Endothelial cell of umbilical vein (primary cell): Measurements from ENCODE around the gene EZR. TPM values are rescaled to one million over a fixed set of nuclear protein-coding genes. Genes with fewer than 3 reads are reported as not detected.

Experiments used
- BruUV-seq: library from RNA; stranded (reverse); fragments of 400-500 nt; replicated peaks from 2 replicates; lab custom pipeline; 2021; lab: Mats Ljungman, UMichigan
- CTCF ChIA-PET: fragments of 300-600, 350-600 bp; sonication (Branson Sonifier 250); formaldehyde crosslinking; loops from one replicate; lab custom pipeline; 2021; ENCODE audit warnings: antibody characterized with exemption, inconsistent platforms; lab: Charles Lee
- POLR2A ChIA-PET: fragments of 300-600, 350-600 bp; sonication (Branson Sonifier 250); formaldehyde crosslinking; loops from one replicate; lab custom pipeline; 2021; ENCODE audit warnings: antibody characterized with exemption, inconsistent platforms; lab: Charles Lee
- DNase-seq: peaks from one replicate; pipeline ENCODE4 v3.0.0-alpha.2; 2011; ENCODE audit warnings: low read depth, low spot score
- FAIRE-seq: peaks from 2 replicates; lab custom pipeline; 2011; peaks lifted over from hg19 to GRCh38; lab: Jason Lieb, UNC
- H2AFZ ChIP-seq: 2 replicates; pipeline ENCODE4 v1.6.0; 2012; ENCODE audit warnings: low read depth, low read length, control low read depth, inconsistent platforms
- H3K27ac ChIP-seq: 2 replicates; pipeline ENCODE4 v1.5.1; 2011; ENCODE audit warnings: low read depth, mild to moderate bottlenecking, control low read depth, low read length, moderate library complexity; ENCODE audit not compliant: insufficient read depth
- H3K27me3 ChIP-seq, 2 experiments: 2 replicates each; pipeline versions ENCODE4 v1.6.0 to v1.6.1; 2011; ENCODE audit warnings: low read length in 2 of 2, mixed read lengths in 1 of 2; ENCODE audit not compliant: control insufficient read depth in 2 of 2, insufficient read depth in 2 of 2
- H3K36me3 ChIP-seq, 2 experiments: 2 replicates in 1 of 2; 3 replicates in 1 of 2; pipeline ENCODE4 v1.5.1; 2011; ENCODE audit warnings: low read length in 2 of 2, mild to moderate bottlenecking in 1 of 2, moderate library complexity in 1 of 2; ENCODE audit not compliant: control insufficient read depth in 2 of 2, insufficient read depth in 2 of 2; ENCODE audit errors: extremely low read depth in 1 of 2
- H3K4me1 ChIP-seq: 3 replicates; pipeline ENCODE4 v1.5.1; 2011; ENCODE audit warnings: mild to moderate bottlenecking, low read length; ENCODE audit not compliant: control insufficient read depth, insufficient read depth; ENCODE audit errors: extremely low read depth
- H3K4me2 ChIP-seq: 2 replicates; pipeline ENCODE4 v1.6.1; 2011; ENCODE audit warnings: low read length, control low read depth, mixed read lengths; ENCODE audit not compliant: insufficient read depth
- H3K4me3 ChIP-seq, 3 experiments: fragments of 200-600 bp in 1 of 3; sonication (generic), shearing (Covaris generic) in 1 of 3; replicated peaks in 1 of 3; 2 replicates each; pipeline ENCODE4 v1.5.1; 2011 to 2016; ENCODE audit warnings: control low read depth in 3 of 3, low read length in 3 of 3, mild to moderate bottlenecking in 2 of 3, inconsistent platforms in 1 of 3, low read depth in 1 of 3, moderate library complexity in 1 of 3; ENCODE audit not compliant: insufficient read depth in 1 of 3
- H3K79me2 ChIP-seq: 2 replicates; pipeline ENCODE4 v1.6.0; 2012; ENCODE audit warnings: low read length, inconsistent platforms; ENCODE audit not compliant: control insufficient read depth, insufficient read depth
- H3K9ac ChIP-seq: replicated peaks from 2 replicates; pipeline ENCODE3; 2011; ENCODE audit warnings: low read length, control low read depth; ENCODE audit not compliant: insufficient read depth; ENCODE audit errors: extremely low read depth
- H3K9me1 ChIP-seq: replicated peaks from 3 replicates; pipeline ENCODE4 v1.6.0; 2011; ENCODE audit warnings: mild to moderate bottlenecking, low read length; ENCODE audit not compliant: control insufficient read depth, insufficient read depth; ENCODE audit errors: extremely low read depth
- H3K9me3 ChIP-seq: replicated peaks from 2 replicates; pipeline ENCODE4 v1.5.1; 2012; ENCODE audit warnings: low read length, inconsistent platforms; ENCODE audit not compliant: control insufficient read depth, insufficient read depth
- H4K20me1 ChIP-seq: replicated peaks from 2 replicates; pipeline ENCODE3; 2011; ENCODE audit warnings: mild to moderate bottlenecking, low read length; ENCODE audit not compliant: control insufficient read depth, insufficient read depth; ENCODE audit errors: extremely low read depth
- EZH2 ChIP-seq: IDR thresholded peaks from 2 replicates; pipeline ENCODE4 v1.6.1; 2012; ENCODE audit warnings: borderline replicate concordance, low read depth, mild to moderate bottlenecking, moderate library complexity, low read length, inconsistent platforms; ENCODE audit not compliant: severe bottlenecking
- FOS ChIP-seq: IDR thresholded peaks from 2 replicates; pipeline ENCODE4 v1.6.1; 2011; ENCODE audit warnings: mild to moderate bottlenecking, low read length, moderate library complexity, borderline replicate concordance; ENCODE audit not compliant: insufficient read depth
- GATA2 ChIP-seq: IDR thresholded peaks from 2 replicates; pipeline ENCODE4 v1.7.0; 2011; ENCODE audit warnings: low read depth, mild to moderate bottlenecking, moderate library complexity, mixed read lengths, low read length; ENCODE audit not compliant: insufficient read length, insufficient read depth
- JUN ChIP-seq: IDR thresholded peaks from 2 replicates; pipeline ENCODE4 v1.6.1; 2011; ENCODE audit warnings: borderline replicate concordance, low read depth; ENCODE audit not compliant: insufficient read length, insufficient read depth
- MYC ChIP-seq: IDR thresholded peaks from one replicate; pipeline ENCODE4 v1.6.1; 2011; ENCODE audit warnings: mild to moderate bottlenecking, low read depth, low read length
- POLR2A ChIP-seq: IDR thresholded peaks from 2 replicates; pipeline ENCODE4 v1.6.1; 2012; ENCODE audit warnings: low read depth, mild to moderate bottlenecking, control low read depth, low read length
- POLR2AphosphoS5 ChIP-seq: IDR thresholded peaks from 2 replicates; pipeline ENCODE4 v1.6.1; 2012; ENCODE audit warnings: low read depth, mild to moderate bottlenecking, control low read depth, low read length, moderate library complexity; ENCODE audit not compliant: insufficient read depth
- dilution Hi-C: fragments of 300-500 bp; cut with MboI; formaldehyde crosslinking; loops from one replicate; pipeline ENCODE4 v1.15.0; 2019; ENCODE audit warnings: low sequenced_read_pairs; ENCODE audit not compliant: extremely low pct_ligation_motif_present
- intact Hi-C: fragments of 100-400 bp; cut with micrococcal nuclease; formaldehyde crosslinking; loops from one replicate; pipeline ENCODE4 v1.10.0; 2022
- polyA plus RNA-seq, 4 experiments: library from polyadenylated mRNA; depleted of rRNA in 3 of 4; stranded (reverse) in 3 of 4; unstranded in 1 of 4; fragments of >200 nt; gene quantifications; 2 replicates each; pipeline versions ENCODE4 v1.2.1 to v1.2.3, GENCODE V29; 2011 to 2012; ENCODE audit warnings: missing spikeins in 1 of 4
- total RNA-seq: library from RNA; stranded (reverse); gene quantifications from 2 replicates; pipeline ENCODE4 v1.2.3, GENCODE V29; 2021
- TF ChIP-seq, protein P1 (sequence below): IDR thresholded peaks from 2 replicates; pipeline ENCODE4 v1.6.1; 2011; ENCODE audit not compliant: insufficient read depth, insufficient read length
- TF ChIP-seq, protein P2 (sequence below), 2 donors: IDR thresholded peaks; 1 replicate in 1 of 2; 2 replicates in 1 of 2; pipeline ENCODE4 v1.5.1; 2011; ENCODE audit warnings: low read length in 2 of 2, mild to moderate bottlenecking in 2 of 2, moderate library complexity in 2 of 2, control low read depth in 1 of 2, inconsistent platforms in 1 of 2, low read depth in 1 of 2; ENCODE audit not compliant: insufficient read depth in 1 of 2; ENCODE audit errors: extremely low read depth in 1 of 2

Gene EZR
- total and polyA plus RNA-seq, 2 donors (not counting 3 experiments of a cell fraction or from before 2014, with no cell fraction given) = 58.5 to 108 TPM

DNA sequence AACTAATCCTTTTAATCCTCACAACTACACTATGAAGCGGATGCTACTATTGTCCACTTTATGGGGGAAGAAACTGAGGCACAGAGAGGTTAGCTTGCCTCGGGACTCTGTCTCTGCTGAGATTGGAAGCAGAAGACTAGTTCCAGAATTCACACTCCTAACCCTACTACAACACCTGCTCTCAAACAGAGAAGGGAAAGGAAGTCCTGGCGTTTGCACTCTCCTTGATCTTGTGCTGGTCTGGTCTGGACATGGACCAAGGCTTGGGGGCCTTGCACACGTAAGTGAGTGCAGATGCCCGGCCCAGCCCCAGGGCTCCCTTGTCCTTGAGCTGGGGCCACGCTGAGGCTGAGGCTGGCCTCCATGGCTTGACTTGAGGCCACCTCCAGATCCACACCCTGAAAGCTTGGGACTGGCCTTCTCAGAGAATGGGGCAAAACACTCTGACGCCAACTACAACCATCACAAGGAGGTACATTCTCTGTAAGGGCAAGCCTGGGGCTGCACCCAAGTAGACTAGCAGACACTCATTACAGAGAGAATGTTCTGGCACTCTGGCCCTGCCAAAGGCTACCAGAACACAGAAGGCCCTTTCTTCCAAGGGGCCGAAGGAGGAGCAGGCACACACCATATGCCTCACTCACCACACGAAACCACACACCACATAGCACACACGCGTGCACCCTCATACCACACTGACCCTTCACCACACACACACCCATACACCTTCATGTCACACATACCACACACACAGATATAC is 33.3 kb upstream of the EZR start:
- H3K27ac ChIP-seq = no peak overlapping the region
- POLR2A ChIA-PET = no interaction called here
- no peak overlapping the region for H3K9ac ChIP-seq
- no peaks in the 10 kb centered on the region for H3K79me2 ChIP-seq
- H4K20me1 ChIP-seq = no peaks in the 10 kb centered on the region
- CTCF ChIA-PET = interaction anchor here (1.1 kb wide), 1 partner anchor 33 kb away, joined by 3 read pairs; the partner anchor contains the start of gene EZR
- TF ChIP-seq GATA2 = no peak
- TF ChIP-seq EZH2 = no peak
- TF ChIP-seq, protein P1, sequence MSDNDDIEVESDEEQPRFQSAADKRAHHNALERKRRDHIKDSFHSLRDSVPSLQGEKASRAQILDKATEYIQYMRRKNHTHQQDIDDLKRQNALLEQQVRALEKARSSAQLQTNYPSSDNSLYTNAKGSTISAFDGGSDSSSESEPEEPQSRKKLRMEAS = no peak
- no peak for TF ChIP-seq FOS
- TF ChIP-seq POLR2A = no peak
- no peak for TF ChIP-seq JUN
- no peak for TF ChIP-seq MYC
- no peak for TF ChIP-seq POLR2AphosphoS5
- TF ChIP-seq, protein P2, sequence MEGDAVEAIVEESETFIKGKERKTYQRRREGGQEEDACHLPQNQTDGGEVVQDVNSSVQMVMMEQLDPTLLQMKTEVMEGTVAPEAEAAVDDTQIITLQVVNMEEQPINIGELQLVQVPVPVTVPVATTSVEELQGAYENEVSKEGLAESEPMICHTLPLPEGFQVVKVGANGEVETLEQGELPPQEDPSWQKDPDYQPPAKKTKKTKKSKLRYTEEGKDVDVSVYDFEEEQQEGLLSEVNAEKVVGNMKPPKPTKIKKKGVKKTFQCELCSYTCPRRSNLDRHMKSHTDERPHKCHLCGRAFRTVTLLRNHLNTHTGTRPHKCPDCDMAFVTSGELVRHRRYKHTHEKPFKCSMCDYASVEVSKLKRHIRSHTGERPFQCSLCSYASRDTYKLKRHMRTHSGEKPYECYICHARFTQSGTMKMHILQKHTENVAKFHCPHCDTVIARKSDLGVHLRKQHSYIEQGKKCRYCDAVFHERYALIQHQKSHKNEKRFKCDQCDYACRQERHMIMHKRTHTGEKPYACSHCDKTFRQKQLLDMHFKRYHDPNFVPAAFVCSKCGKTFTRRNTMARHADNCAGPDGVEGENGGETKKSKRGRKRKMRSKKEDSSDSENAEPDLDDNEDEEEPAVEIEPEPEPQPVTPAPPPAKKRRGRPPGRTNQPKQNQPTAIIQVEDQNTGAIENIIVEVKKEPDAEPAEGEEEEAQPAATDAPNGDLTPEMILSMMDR (IDR thresholded peaks at IDR 0.05; ENCODE audit: extremely low read depth in 1 of 2, insufficient read depth in 1 of 2, low read depth in 1 of 2, low read length in 2 of 2) = no peak
- H2AFZ ChIP-seq = no peak overlapping the region
- FAIRE-seq = no peak
- peaks cover 24% of the 10 kb centered on the region for H3K4me1 ChIP-seq
- no peaks in the 10 kb centered on the region for H3K27me3 ChIP-seq
- H3K4me2 ChIP-seq = no peak overlapping the region
- dilution Hi-C loops (no loop called here), intact Hi-C loops (loop anchor here (2.0 kb wide), 1 partner anchor 34 kb away; the partner anchor contains the start of gene EZR)
- H3K9me1 ChIP-seq = no peaks in the 10 kb centered on the region
- no peaks in the 10 kb centered on the region for H3K36me3 ChIP-seq
- BruUV-seq = no TSS peak
- no peak for DNase-seq
- H3K9me3 ChIP-seq = no peaks in the 10 kb centered on the region
- no peak overlapping the region for H3K4me3 ChIP-seq
